HG03135 (cell line): ENCODE results near the gene TNFRSF25.
"Not testable (repeated sequence)": the region's sequence is repeated elsewhere in the genome, so short reads cannot be mapped to it uniquely, and the experiment has no call there.

ENCODE experiments used
- ATAC-seq: cut with Tn5 transposase; IDR thresholded peaks from one replicate; pipeline ENCODE4 v1.9.1; 2021; ENCODE audit warnings: mild to moderate bottlenecking, moderate library complexity; ENCODE audit not compliant: unreplicated experiment

Gene TNFRSF25

DNA sequence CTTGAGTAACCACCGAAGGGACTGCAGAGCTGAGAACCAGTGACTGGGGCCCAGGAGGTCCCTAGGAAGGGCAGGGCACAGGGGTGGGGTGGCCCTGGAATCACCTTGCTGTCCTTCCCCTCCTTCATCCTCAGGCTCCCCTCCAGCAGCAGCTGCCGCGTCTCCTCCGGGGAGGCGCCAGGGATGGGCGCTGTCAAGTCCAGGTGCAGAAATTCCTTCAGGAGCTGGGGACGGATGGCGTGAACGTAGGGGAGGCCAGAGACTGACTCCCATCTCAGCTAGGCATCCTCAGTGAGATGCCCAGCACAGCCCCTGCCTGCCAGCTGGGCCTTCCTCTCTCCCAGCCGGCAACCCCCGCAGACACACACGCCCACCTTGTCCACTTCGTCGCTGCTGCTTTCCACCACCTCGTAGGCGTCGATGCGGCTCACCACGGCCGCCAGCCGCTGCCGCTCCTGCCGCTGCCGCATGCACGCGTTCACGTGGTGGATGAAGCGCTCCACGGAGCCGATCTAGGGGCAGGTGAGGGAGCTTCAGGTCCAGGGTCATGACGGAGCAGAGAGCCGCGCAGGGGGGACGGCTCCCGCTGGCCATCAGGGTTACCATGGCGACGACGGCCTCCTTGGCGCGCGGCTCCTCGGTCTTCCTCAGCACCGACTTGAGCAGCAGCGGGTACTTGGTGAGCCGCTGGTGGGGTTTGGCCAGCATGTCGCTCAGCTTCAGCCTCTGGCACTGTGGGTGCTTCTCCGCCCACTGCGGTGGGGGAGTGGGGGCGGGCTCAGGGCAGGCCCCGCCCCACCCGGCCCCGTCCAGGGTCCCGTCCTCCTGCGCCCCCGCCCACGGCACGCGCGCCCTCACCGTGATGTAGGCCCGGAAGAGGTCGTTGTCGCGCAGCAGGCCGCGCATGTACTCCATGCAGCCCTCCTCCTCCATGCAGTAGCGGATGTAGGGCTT, 4.4 kb upstream of the TNFRSF25 start:
- ATAC-seq, result no peak

DNA sequence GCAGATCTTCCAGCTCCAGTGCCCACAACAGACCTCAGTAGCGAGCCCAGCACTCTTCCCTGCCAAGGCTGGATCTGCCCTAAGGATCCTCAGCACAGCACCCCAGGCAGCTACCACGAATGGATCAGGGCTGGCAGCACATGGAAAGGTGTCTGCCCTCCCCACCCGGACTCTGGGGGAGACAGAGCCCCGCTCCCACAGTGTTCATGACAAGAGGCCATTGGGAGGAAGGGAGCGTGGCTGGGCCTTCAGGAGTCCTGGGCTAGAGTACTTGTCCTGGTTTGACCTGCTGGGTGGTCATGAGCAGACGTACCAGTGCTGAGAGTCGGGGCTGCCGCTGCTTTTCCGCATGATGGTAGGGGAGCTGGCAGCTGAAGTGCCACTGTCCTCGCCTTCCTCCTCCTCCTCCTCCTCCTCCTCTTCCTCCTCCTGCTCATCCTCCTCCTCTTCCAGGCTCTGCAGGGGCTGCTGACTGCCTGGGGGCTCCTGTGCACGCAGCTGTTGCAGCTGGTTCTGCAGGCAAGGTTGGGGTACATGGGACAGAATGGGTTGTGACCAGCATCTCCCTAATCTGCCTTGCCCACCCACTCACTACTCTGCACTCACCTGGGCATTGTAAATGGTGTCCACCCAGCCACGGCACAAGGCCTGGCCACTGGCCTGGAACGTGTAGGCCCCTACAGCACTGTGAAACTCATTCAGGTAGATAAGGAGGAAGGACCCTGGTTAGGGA, 2.9 kb upstream of the TNFRSF25 start:
- ATAC-seq, result no peak

DNA sequence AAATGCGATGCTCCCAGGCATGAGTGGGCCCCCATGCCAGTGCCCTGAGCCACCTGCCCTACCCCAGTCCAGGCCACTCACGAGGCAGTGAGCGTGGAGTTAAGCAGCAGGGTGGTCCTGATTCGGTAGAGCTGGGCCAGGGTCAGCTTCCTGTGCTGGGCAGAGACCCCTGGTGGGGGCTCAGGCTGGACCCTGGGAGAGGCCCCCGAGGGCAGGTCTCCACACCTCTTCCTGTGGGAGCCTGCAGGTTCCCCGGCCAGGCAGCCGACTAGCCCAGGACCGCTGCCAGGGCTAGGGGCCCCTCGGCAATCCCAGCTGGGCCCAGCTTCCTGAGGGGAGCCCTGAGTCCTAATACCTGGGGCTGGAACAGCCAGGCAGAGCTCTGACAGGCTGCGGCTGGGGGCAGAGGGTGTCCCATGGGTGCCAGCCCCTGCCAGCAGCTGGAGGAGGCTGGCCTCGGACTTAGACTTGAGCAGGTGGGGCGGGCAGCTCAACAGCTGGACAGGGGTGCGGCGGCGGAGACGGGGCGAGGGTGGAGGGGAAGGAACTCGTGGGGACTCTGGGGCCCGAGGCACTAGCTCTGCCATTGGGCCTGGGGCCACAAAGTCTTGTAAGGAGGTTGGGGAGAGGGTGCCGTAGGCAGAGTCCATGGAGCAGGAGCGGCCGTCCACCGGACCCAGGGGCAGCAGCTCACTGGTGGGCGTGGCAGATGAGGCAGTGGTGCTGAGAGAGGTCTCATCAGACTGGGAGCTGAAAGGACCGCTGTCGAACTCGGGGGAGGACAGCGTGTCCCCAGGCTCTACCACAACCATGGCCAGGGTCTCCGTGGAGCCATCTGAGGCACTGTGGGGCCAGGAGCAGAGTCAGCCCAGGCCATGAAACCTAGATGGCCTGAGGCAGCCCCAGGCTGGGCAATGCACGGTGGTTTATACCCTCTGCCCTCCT, 2.0 kb upstream of the TNFRSF25 start:
- ATAC-seq, result no peak

DNA sequence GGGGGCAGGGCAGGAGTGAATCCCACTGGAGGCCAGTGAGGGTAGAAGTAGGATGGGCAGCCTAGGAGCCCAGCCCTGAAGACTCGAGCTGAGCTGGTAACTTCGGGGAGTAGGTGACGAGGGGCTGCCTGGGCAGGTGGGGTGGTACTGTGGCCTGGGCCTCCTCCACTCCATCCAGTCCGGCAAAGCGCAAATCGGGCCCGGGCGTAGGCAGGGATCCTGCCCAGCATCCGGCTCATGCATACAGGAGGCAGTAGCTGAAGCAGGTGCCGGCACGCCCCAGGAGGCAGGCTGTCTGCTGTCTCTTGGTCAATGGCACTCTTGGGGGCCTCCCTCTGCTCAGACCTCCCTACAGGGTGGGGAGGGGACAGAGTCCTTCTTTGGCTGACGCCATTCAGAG, 1.3 kb upstream of the TNFRSF25 start:
- no peak for ATAC-seq

- ATAC-seq, result no peak
These were observed 778 bp upstream of the TNFRSF25 start for GRCh38 chr1:6466751-6467150.

DNA sequence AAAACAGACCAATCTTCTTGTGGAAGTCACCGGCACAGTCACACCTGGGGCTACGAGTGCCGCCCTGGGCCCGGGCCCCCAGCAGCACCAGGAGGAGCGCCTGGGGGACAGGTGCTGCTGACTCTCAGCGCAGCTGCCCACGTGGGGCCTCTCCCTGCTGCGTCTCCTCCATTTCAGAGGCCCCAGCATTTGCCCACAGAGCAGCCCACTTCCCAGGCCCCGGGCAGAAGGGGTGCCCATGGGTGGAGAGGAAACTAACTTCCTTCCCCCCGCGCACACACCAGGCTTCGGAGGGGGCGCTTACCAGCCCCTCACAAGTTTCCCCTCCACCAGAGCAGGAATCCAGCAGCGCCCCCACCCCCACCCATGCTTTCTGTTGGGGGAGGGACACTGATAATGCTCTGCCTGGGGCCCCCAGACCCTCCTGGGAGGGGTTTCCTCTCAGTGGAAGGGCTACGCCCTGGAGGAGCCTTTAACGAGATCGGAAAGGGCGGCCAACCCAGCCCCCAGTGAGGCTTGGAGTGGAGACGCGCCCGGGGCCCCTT, 440 bp downstream of the TNFRSF25 start:
- no peak for ATAC-seq

- no peak for ATAC-seq
These were observed 1.1 kb downstream of the TNFRSF25 start for GRCh38 chr1:6464915-6465314.

- no peak for ATAC-seq
These were observed 1.5 kb downstream of the TNFRSF25 start for GRCh38 chr1:6464514-6464836.

- no peak for ATAC-seq
These were observed 2.9 kb downstream of the TNFRSF25 start for GRCh38 chr1:6463120-6463412.

DNA sequence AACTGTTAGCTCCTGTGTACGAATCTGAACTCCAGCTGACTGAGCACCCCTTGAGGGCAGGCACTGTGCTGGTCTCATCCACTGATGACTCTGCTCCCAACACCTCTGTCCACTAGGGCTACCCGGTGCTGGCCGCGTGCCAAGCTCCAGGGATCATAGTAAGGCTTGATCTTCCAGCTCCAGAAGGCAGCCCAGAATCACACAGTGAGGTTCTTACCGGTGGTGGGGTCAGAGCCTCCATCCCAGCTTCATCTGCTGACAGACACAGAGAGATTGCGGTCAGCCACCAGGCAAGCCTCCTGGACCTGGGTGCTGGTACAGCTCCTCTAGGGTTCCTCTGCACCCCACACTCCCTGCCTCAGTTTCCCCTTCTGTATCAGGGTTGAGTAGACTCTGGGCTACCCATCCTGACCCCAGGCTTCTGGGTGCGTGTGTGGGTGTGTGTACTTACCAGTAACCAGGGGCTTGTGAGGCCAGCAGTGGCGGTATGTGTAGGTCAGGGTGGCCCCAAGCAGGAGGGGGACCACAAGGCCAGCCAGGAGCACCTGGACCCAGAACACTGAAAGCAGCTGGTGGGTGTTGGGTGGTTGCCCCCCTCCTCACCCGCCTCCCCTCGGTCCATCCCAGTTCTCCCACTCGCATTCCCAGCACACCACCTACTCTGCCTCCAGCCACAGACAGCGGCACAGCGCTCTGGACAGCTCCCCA, 3.4 kb downstream of the TNFRSF25 start:
- no peak for ATAC-seq

- no peak for ATAC-seq
These were observed 4.2 kb downstream of the TNFRSF25 start for GRCh38 chr1:6461538-6462411.

DNA sequence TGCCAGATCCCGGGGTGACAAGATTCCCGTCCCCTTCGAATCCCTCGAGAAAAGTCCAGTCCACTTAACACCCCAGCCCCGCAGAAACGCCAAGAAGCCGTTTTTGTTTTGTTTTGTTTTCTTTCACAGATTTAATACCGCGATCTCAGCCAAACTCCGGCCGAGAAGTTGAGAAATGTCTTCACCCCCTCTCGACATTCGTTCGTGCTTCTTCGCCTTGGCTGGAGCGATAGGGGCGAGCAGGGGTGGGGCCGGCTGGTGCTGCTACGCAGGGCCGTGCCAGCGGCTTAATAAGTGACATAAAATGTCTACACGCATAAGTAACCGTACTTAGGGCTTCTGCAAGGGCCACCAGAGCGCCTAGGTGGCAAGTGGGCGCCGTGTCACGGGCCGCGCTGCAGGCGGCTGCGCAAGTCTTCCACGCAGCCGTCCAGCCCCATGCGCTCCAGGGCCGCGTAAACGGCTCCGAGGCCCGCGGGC, 4.9 kb downstream of the TNFRSF25 start:
- no peak for ATAC-seq

- no peak for ATAC-seq
These were observed 5.5 kb downstream of the TNFRSF25 start for GRCh38 chr1:6460301-6461050.

GRCh38 chr1:6459850-6460265, 6.1 kb downstream of the TNFRSF25 start:
- ATAC-seq, result no peak

GRCh38 chr1:6456800-6457466, 9.0 kb downstream of the TNFRSF25 start:
- ATAC-seq, result no peak

GRCh38 chr1:6455752-6456520, 10.0 kb downstream of the TNFRSF25 start:
- not testable (repeated sequence) for ATAC-seq
